Measurements from ENCODE around the gene ADGRL2.

Gene ADGRL2

GRCh38 chr1:82007804-82008203 lies 207.1 kb downstream of the ADGRL2 start:
- DNase-seq = no peak

GRCh38 chr1:82013702-82014101 lies 213.0 kb downstream of the ADGRL2 start:
- DNase-seq = no peak

- no peak for DNase-seq
Observed at GRCh38 chr1:82015444-82015843, 214.7 kb downstream of the ADGRL2 start.

- DNase-seq = no peak
Observed at GRCh38 chr1:82018319-82018718, 217.6 kb downstream of the ADGRL2 start.

GRCh38 chr1:82019508-82019907 lies 218.8 kb downstream of the ADGRL2 start:
- DNase-seq = no peak

GRCh38 chr1:82030830-82031229 lies 230.1 kb downstream of the ADGRL2 start:
- DNase-seq = no peak

GRCh38 chr1:82032068-82032467 lies 231.3 kb downstream of the ADGRL2 start:
- DNase-seq = no peak

GRCh38 chr1:82034812-82035211 lies 234.1 kb downstream of the ADGRL2 start:
- no peak for DNase-seq
